ENCODE data around the gene CAMTA1.

The CAMTA1 gene

DNA sequence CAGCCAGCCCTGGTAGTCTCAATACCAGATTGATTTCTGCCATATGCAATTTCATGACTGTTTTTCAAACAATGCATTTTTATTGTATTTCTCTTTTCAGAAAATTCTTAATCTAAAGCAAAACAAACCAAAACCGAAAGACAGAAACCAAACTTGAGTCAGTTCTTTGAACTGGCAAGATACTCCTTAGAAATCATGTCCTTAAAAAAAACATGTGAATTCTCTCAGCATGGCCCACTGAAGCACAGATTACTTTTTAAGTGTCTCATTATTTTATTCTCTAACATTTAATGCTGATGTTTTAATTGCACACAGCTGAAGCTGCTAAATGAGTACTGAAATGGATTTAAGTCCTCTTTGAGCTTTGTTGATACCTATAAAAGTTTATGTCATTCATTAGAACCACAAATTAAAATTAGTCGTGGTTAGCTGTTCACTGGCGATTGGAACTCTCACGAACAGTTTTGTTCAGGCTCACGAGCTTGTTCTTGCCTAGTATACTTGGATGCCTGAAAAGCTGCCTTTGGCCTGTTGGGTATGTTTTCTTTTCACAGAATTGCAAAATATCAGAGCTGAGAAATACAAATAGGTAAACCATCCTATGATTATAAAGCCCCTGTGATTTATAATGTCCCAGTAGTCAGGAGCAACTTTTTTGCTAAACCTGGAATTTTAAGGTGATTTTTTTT is 87.5 kb downstream of the CAMTA1 start:
- DNase-seq (ENCODE audit: low read depth in 2 of 2): no peak

- DNase-seq (ENCODE audit: low read depth in 2 of 2): no peak
These were observed 88.2 kb downstream of the CAMTA1 start for GRCh38 chr1:6873298-6874015.

DNA sequence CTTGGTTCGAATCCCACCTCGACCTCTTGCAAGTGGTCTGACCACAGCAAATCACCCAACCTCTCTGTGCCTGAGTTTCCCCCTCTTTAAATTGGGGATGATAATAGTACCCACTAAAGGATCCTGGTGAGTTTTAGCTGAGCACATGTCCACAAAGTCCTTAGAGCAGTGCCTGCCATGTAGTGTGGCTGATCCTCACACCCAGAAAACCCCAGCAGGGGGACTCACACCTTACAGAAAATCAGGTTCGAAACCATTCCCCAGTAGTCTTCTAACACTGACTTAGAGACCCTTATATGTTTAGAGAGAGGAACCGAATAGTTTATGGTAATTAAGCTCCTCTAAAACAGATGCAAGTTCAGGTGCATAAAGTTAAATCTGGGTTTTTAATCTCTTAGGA is 89.0 kb downstream of the CAMTA1 start:
- DNase-seq (ENCODE audit: low read depth in 2 of 2): no peak

DNA sequence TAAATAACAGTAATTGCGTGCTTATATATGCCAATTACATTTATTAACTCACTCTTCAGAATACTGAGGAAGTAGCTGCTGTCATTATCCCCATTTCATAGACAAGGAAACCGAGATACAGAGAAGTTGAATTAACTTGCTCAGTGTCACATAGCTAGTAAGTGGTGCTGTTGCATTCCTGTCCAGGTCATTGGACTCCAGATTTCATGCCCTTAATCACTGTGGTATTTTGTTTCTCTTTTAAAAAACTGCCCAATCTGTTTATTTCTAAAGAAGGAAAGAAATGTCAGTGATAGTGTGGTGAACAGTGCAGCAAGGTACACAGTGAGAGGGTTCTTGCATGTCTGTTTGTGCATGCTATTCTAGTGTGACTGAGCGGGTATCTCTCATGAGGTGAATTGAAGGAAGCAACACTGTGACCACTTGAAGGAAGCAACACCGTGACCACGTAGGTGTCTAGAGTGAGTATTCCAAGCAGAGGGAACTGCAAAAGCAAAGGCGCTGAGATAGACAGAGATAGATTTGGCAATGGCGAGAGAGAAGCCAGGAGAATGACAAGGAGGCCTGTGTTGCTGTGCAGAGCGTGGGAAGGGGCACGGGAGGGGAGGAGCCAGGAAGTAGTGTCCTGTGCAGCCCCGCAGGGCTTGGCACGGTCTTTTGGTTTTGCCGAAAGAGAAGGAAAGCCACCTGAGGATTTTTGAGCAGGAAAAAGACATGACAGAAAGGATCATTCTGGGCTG is 95.9 kb downstream of the CAMTA1 start:
- DNase-seq (ENCODE audit: low read depth in 2 of 2): no peak

GRCh38 chr1:6882414-6882813 is 97.2 kb downstream of the CAMTA1 start:
- DNase-seq (ENCODE audit: low read depth in 2 of 2): no peak

- DNase-seq (ENCODE audit: low read depth in 2 of 2): no peak
These were observed 99.4 kb downstream of the CAMTA1 start for GRCh38 chr1:6884652-6885153.

- DNase-seq (ENCODE audit: low read depth in 2 of 2): no peak
These were observed 100.2 kb downstream of the CAMTA1 start for GRCh38 chr1:6885426-6885825.

DNA sequence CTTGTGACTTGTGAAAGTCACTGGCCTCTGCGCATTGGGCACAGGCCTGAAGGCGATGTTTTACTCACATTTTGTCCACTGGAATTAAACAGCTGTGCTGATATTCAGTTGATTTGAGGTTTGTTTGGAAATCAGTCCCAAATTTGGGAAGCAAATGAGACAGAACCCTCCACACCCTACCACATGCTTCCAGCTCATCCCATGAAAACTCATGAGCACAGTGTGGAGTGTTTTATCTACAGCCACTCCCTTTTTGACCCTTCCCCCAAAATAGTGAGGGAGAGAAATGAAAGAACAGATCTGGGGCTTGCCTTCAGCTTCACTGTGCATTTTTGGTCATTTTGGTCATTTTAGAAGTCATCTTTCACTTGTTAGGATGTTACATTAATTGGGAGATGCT is 101.3 kb downstream of the CAMTA1 start:
- DNase-seq (ENCODE audit: low read depth in 2 of 2): no peak

GRCh38 chr1:6888268-6888667 is 103.0 kb downstream of the CAMTA1 start:
- no peak for DNase-seq (ENCODE audit: low read depth in 2 of 2)

GRCh38 chr1:6888870-6889269 is 103.6 kb downstream of the CAMTA1 start:
- DNase-seq (ENCODE audit: low read depth in 2 of 2): no peak

DNA sequence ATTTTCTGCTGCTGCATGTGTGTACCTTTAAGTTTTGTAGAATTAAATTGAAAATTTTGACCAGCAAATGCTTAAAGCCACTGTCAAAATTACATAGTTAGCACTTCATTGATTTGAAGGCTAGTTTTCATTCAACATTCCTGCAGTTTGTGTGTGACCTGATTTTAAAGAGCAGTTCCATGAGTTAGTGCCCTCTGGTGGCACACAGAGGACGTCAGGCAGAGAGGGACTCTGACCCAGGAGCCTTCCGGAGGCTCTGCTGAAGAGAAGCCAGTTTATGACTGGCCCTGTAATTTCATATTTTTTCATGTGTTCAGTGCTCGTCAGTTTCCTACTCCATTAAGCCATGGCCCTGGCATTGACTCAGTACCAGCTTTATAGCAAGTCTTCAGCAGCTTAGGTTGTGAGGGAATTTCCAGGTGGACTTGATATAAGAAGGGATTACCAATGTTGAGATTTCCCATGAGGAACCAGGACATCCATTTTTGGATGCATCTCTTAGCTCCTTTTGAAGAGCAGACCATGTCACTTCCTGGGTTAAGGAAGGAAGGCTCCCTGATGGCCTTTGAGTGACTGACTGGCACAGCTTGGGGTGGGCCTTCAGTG is 104.7 kb downstream of the CAMTA1 start:
- DNase-seq (ENCODE audit: low read depth in 2 of 2): peak in 1 of 2 donors; percentile 19

DNA sequence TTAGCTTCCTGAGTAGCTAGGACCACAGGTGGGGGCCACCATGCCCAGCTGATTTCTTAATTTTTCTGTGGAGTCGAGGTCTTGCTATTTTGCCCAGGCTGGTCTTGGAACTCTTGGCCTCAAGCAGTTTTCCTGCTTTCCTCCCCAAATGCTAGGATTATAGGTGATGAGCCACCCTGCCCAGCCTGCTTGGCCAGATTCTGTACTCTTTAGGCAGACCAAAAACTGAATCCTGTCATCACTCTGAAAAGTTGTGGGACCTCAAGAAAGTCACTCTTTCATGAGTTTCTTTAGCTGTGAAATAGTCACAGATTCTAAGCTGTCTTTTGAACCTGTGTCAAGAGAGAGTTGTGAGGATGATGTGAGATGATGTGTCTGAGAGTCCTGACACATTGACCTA is 105.4 kb downstream of the CAMTA1 start:
- DNase-seq (ENCODE audit: low read depth in 2 of 2): no peak

GRCh38 chr1:6891781-6892579 is 106.7 kb downstream of the CAMTA1 start:
- DNase-seq (ENCODE audit: low read depth in 2 of 2): peak in 1 of 2 donors; percentile 57

DNA sequence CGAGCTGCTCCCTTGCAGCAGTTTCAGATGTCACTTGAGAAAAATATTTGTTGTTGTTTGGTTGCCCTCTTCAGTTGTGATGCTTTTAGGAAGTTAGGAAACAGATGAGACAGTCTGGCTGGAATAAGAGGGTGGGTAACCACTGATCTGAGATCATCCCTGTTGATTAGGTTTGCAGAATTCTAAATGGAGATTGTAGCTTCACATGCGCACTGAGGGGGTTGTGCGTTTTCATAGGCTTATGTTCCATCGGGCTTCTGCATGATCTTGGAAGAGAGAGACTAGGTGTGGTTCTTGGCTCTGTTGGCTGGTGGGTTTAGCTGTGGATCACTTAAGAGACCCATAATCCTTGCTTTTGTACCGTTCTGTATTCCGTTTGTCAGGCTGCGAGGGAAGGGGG is 108.1 kb downstream of the CAMTA1 start:
- DNase-seq (ENCODE audit: low read depth in 2 of 2): no peak

DNA sequence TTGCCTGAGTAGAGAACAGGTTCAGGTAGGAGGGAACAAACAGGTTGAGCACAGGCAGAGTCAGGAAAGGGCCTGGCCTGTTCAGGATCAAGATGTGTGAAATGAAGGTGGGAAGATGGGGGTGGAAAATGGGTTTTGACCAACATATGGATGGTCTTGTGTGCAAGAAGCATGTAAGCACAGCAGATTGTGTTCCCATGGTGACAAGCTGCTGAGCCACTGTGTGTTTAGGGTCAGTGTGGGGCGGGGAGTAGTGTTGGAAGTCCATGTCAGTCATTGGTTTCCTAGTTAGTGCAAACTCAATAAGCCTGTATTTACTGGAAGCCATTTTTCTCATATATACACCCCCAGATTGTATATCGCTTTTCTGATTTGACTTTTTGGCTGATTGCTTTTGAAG is 111.9 kb downstream of the CAMTA1 start:
- no peak for DNase-seq (ENCODE audit: low read depth in 2 of 2)

DNA sequence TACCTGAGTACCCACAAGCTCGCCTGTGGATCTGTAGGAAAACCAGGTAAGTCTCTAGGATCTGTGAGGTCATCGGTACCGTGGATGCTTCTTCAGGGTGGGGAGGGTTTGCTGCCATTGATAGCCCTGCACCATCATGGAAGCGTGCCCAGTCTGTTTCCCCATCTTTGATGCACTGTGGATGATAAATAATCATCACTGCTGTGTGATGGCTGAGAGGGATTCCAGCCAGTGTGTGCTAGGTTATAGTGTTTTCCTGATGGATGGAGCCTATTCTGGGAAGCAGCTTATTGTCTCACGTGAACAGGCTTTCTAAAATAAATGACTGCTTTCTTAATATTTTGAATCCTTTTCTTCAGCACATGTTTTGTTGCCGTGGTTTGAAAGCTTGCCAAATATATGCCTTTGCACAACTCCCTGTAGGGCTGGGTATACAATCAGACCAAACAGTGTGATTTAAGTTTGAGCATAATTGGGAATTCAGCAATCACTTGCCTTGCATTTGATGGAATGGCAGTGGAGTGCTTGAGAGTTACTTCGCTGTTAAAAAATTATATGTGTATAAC is 113.8 kb downstream of the CAMTA1 start:
- DNase-seq (ENCODE audit: low read depth in 2 of 2): no peak

DNA sequence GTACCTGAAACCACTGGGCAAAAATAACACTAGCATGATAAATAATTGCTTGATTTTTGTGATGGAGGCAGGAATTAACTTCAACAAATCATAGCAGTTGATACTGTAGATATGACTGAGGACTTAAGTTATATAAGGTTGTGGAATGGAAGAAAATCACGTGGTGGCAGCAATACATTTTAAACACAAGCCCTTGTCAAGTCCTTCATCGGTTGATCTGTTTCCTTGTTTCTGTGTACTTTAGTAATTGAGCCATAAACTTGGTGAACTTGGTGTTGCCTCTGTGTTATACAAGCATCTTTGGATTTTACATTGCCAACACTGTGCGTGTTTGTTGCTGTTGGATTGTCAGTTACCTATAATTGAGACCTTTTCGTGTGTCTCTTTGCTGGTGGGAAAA is 114.4 kb downstream of the CAMTA1 start:
- no peak for DNase-seq (ENCODE audit: low read depth in 2 of 2)

GRCh38 chr1:6902153-6902552 is 116.9 kb downstream of the CAMTA1 start:
- no peak for DNase-seq (ENCODE audit: low read depth in 2 of 2)

- DNase-seq (ENCODE audit: low read depth in 2 of 2): no peak
These were observed 119.4 kb downstream of the CAMTA1 start for GRCh38 chr1:6904476-6905170.

DNA sequence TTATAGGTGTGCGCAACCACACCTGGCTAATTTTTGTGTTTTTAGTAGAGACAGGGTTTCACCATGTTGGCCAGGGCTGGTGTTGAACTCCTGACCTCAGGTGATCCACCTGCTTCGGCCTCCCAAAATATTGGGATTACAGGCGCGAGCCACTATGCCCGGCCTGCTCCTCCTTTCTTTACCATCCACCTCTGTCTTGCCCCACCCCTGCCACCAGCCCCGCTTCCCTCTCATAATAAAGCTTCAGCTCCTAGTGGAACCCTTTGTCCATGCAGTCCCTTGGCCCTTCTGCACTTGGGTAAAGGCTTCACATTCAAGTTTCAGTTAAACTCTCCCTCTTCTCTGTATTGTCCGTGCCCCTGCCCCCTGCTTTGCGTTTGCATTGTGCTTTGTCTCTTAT is 120.1 kb downstream of the CAMTA1 start:
- no peak for DNase-seq (ENCODE audit: low read depth in 2 of 2)
